Nephron progenitor cell (in vitro differentiated cells): ENCODE measurements around the gene PIK3CD.

Experiments
- DNase-seq: peaks from one replicate; pipeline ENCODE4 v3.0.0; 2021
- H3K27ac Mint-ChIP-seq: 2 replicates; pipeline ENCODE4 v1.8.0; 2021; ENCODE audit warnings: mild to moderate bottlenecking, moderate library complexity, mixed read lengths
- H3K27me3 Mint-ChIP-seq: 2 replicates; pipeline ENCODE4 v1.8.0; 2021; ENCODE audit warnings: mild to moderate bottlenecking, low read depth, mixed read lengths; ENCODE audit not compliant: poor library complexity
- H3K36me3 Mint-ChIP-seq: 2 replicates; pipeline ENCODE4 v1.8.0; 2021; ENCODE audit warnings: low read depth, mixed read lengths
- H3K4me1 Mint-ChIP-seq: 2 replicates; pipeline ENCODE4 v1.8.0; 2021; ENCODE audit warnings: mixed read lengths
- H3K4me3 Mint-ChIP-seq: 2 replicates; pipeline ENCODE4 v1.8.0; 2021; ENCODE audit warnings: mild to moderate bottlenecking, moderate library complexity, mixed read lengths
- H3K9me3 Mint-ChIP-seq: 2 replicates; pipeline ENCODE4 v1.8.0; 2021; ENCODE audit warnings: mild to moderate bottlenecking, moderate library complexity, mixed read lengths
- CTCF ChIP-seq: fragments of 200-600 bp; sonication (generic); IDR thresholded peaks from 2 replicates; pipeline ENCODE4 v1.5.0; 2021; ENCODE audit warnings: antibody characterized with exemption

PIK3CD gene

GRCh38 chr1:9726905-9727595 lies 75.5 kb downstream of the PIK3CD start:
- H3K9me3 Mint-ChIP-seq = peaks cover 5% of the 10 kb centered on the region
- H3K4me3 Mint-ChIP-seq = no peak overlapping the region
- no peak for DNase-seq
- peak overlapping the region; percentile 93 for H3K27ac Mint-ChIP-seq
- no peak for TF ChIP-seq CTCF
- H3K36me3 Mint-ChIP-seq = peaks cover 61% of the 10 kb centered on the region
- peaks cover 14% of the 10 kb centered on the region for H3K4me1 Mint-ChIP-seq
- H3K27me3 Mint-ChIP-seq = peaks cover 4% of the 10 kb centered on the region

- Mint-ChIP-seq H3K36me3 (peaks cover 69% of the 10 kb centered on the region), H3K4me1 (peaks cover 14% of the 10 kb centered on the region), H3K4me3 (no peak overlapping the region), H3K27ac (peak overlapping the region; percentile 95), H3K9me3 (peaks cover 3% of the 10 kb centered on the region), H3K27me3 (peaks cover 4% of the 10 kb centered on the region)
- DNase-seq = no peak
- TF ChIP-seq CTCF = no peak
Measured at GRCh38 chr1:9728451-9729295, 77.1 kb downstream of the PIK3CD start.

GRCh38 chr1:9729523-9729922 lies 78.0 kb downstream of the PIK3CD start:
- TF ChIP-seq CTCF = no peak
- Mint-ChIP-seq H3K4me3 (no peak overlapping the region), H3K36me3 (peaks cover 75% of the 10 kb centered on the region), H3K4me1 (peaks cover 14% of the 10 kb centered on the region), H3K27ac (no peak overlapping the region), H3K27me3 (peaks cover 4% of the 10 kb centered on the region), H3K9me3 (peaks cover 6% of the 10 kb centered on the region)
- no peak for DNase-seq

- H3K4me1 Mint-ChIP-seq = peaks cover 14% of the 10 kb centered on the region
- H3K4me3 Mint-ChIP-seq = no peak overlapping the region
- no peak for TF ChIP-seq CTCF
- peaks cover 83% of the 10 kb centered on the region for H3K36me3 Mint-ChIP-seq
- H3K27me3 Mint-ChIP-seq = peaks cover 4% of the 10 kb centered on the region
- peak overlapping the region; percentile 84 for H3K27ac Mint-ChIP-seq
- no peak for DNase-seq
- peaks cover 6% of the 10 kb centered on the region for H3K9me3 Mint-ChIP-seq
Measured at GRCh38 chr1:9730096-9730901, 78.8 kb downstream of the PIK3CD start.

GRCh38 chr1:9731051-9731537 lies 79.6 kb downstream of the PIK3CD start:
- H3K36me3 Mint-ChIP-seq = peaks cover 91% of the 10 kb centered on the region
- no peak overlapping the region for H3K4me3 Mint-ChIP-seq
- peak overlapping the region; percentile 84 for H3K27ac Mint-ChIP-seq
- no peak for TF ChIP-seq CTCF
- no peak for DNase-seq
- H3K4me1 Mint-ChIP-seq = peaks cover 14% of the 10 kb centered on the region
- peaks cover 4% of the 10 kb centered on the region for H3K27me3 Mint-ChIP-seq
- peaks cover 6% of the 10 kb centered on the region for H3K9me3 Mint-ChIP-seq
